NCI-H526 treated with DMSO at 0.1 percent for 48 hours (cell line): Measurements from ENCODE around the gene PNPLA5.

Experiments used
- DNase-seq: peaks from one replicate; lab custom pipeline; 2025; lab: John Stamatoyannopoulos, UW

PNPLA5 gene

GRCh38 chr22:43838571-43839307 lies 53.1 kb downstream of the PNPLA5 start:
- DNase-seq, result no peak

- no peak for DNase-seq
Observed at GRCh38 chr22:43838161-43838560, 53.7 kb downstream of the PNPLA5 start.

- no peak for DNase-seq
Observed at GRCh38 chr22:43837666-43838065, 54.1 kb downstream of the PNPLA5 start.

- no peak for DNase-seq
Observed at GRCh38 chr22:43835736-43836135, 56.1 kb downstream of the PNPLA5 start.

- no peak for DNase-seq
Observed at GRCh38 chr22:43835166-43835565, 56.6 kb downstream of the PNPLA5 start.

GRCh38 chr22:43833286-43834240 lies 58.2 kb downstream of the PNPLA5 start:
- no peak for DNase-seq

GRCh38 chr22:43832393-43833265 lies 59.2 kb downstream of the PNPLA5 start:
- no peak for DNase-seq

- DNase-seq, result no peak
Observed at GRCh38 chr22:43831561-43832392, 60.0 kb downstream of the PNPLA5 start.

- no peak for DNase-seq
Observed at GRCh38 chr22:43830931-43831560, 60.8 kb downstream of the PNPLA5 start.

GRCh38 chr22:43829904-43830851 lies 61.6 kb downstream of the PNPLA5 start:
- DNase-seq, result no peak
